HG02885 (cell line): Measurements from ENCODE around the gene RNF121.

Experiments
- ATAC-seq: cut with Tn5 transposase; IDR thresholded peaks from one replicate; pipeline ENCODE4 v1.9.1; 2021; ENCODE audit warnings: mild to moderate bottlenecking; ENCODE audit not compliant: unreplicated experiment, poor library complexity

RNF121 gene

DNA sequence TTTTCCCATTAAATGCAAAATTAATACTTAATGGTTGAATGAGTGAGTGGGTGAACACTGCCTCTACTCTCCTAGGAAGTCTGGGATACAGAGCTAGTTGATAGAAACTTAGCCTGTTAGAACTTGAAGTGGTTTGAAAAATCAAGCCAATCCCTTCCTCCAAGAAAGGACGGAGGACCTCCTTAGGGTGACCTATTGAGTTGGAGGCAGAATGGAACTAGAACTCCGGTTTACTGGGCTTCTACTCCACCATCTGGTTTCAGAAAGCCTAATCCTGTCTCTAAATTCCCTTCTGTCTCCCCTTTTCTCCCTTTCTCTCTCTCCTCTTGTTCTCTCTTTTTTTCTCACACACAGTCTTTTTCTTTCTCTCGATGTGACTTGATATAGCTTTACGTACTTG lies 50.2 kb downstream of the RNF121 start:
- no peak for ATAC-seq

DNA sequence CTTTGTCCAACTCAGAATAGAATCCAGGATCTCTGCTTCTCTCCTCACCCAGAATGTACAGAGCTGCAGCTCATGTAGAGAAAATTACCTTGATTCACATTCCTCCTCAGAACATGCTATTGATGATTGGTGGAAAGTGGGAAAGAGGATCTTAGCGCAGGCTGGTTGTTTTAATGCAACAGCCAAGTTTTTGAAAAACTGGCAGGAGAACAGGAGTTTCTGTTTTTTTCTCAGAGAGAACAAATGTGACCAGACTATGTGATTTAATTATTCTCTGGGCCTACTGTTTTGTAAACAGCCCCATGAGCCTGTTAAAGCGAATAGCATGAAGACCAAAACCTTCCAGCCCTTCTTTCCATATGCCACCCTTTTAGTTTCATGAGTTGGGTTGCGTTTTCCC lies 50.8 kb downstream of the RNF121 start:
- no peak for ATAC-seq

GRCh38 chr11:71986131-71986530 lies 57.3 kb downstream of the RNF121 start:
- no peak for ATAC-seq

DNA sequence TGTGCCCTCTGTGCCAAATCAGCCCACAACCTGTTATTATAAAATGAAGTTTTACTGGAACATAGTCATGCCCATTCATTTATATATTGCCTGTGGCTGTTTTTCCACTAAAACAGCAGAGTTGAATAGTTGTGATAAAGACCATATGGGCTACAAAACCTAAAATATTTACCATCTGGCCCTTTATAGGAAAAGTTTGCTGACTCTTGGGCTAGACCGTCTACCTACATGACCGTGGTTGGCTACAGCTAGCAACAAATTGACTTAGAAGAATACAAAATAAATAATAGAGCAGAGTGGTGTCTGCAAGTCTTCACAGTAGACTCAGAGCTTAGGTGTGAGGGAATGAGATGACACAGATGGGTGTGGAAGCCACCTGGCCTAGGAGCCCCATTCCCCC lies 58.7 kb downstream of the RNF121 start:
- ATAC-seq: no peak

- no peak for ATAC-seq
Measured at GRCh38 chr11:71988050-71988449, 59.2 kb downstream of the RNF121 start.

DNA sequence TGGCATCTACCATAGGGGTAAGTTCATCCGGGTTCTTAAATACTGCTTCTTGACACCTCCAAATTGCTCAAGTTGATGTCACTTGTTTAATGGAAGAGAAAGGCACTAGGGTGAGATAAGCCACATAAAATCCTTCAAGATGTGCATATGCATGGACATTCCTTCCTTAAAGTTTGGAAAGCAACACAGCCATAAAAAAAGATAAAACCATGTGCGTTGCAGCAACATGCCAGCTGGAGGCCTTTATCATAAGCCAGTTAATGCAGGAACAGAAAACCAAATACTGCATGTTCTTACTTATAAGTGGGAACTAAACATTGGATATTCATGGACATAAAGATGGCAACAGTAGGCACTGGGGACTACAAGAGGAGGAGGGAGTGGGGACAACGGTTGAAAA lies 61.9 kb downstream of the RNF121 start:
- no peak for ATAC-seq

GRCh38 chr11:71991494-71991893 lies 62.6 kb downstream of the RNF121 start:
- ATAC-seq: peak; percentile 80

DNA sequence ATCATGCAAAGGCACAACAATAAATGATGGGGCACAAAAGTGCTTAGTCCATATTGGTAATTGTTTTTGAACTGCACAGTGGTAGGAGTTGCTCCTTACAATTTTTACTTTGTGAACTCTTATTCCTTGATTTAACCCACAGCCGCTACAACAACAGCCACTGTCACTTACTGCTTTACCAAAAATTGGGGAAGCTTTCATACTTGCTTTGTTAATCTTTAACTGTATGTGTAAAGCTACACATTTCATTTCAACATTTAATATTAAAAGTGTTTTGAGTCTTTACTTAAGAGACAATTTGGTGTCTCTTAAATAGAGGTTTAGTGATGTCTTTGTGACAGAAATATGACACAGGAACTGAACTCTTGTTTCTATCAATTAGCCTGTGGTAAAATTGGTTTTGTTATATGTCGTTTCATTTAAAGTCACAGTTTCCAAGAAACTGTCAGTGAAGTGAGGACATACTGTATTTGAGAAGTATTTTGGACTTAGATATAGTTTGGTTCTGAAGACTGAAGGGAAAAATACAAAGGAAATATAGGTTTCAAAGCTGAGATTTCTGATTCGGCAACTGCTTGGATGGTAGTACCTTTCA lies 63.4 kb downstream of the RNF121 start:
- ATAC-seq: no peak

- no peak for ATAC-seq
Measured at GRCh38 chr11:71994786-71995185, 65.9 kb downstream of the RNF121 start.

DNA sequence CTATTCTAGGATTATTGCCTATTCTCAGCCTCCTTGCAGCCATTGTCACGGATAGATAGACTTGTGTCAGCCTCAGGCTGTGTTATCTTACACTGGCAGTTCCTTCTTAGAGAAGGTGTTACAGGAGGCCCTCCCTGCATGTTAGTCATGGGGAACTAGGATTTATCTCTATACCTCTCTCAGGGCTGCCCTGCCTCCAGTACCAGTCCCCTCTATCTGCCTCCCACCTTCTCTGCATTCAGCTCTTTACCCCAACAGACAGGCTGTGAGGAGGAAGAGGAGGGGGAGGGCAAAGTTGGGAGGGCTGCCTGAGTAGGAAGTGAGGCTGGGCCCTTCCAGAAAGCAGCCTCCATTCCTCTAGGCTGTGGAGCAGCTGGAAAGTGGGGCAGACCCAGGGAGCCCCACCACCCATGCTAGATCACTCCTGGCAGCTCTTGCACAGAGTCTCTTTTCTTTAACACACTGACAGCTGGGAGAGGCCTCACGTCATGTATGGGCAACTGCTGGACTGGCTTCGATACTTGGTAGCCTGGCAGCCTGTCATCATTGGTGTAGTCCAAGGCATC lies 67.0 kb downstream of the RNF121 start:
- ATAC-seq: no peak

- no peak for ATAC-seq
Measured at GRCh38 chr11:71996517-71996916, 67.7 kb downstream of the RNF121 start.

DNA sequence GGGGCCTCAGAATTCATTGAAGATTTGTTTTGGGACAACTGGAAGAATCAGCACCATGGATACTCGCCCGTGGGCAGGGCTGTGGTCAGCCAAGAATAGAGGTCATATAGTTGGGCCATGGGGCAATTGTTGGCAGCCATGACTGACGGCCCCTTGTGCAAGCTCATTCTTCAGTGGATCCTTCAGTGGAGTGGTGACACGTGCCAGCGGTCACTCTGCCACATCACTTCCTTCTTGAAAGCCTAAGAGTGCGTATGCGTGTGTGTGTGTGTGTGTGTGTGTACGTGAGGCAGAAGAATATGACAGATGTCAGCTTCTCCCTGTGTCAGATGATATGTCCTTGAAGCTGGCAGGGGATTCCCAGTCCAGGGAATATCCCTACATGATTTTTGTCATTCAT lies 68.1 kb downstream of the RNF121 start:
- ATAC-seq: no peak

DNA sequence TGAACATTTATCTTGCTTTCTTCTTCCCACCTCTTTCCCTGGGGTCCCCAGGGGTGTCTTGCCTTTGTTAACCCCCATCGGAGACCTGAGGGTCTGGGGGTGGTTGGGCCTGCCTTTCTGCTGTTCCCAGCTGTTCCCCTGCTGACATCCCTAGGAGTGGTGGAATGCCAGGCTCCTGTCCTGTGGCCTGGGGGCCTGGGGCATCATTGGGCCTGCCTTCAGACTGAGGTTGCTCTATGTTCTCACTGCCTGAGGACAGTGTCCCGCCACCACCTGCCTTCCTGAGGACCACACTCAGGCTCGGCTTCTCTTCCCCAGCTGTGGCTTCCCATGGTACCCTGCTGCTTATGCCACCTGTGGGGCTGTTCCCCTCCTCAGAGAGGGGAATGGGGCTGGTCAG lies 68.7 kb downstream of the RNF121 start:
- no peak for ATAC-seq

DNA sequence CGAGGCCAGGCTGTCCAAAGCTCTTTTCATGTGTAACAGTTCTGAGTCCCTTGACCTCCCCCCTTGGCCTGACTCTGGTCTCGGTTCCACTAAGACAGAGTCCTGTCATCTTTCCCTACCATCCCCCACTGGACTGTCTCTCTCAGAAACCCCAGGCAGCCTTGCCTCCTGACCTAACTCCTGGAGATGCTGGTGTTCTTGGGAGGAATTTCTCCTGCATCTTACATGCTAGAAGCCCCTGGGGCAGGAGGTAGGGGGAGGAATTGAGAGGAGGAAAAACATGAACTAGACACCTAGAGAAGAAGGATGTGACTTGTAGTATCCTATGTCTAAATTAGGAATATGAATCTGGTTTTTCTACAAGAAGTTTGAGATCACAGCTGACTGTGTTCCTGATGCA lies 69.2 kb downstream of the RNF121 start:
- no peak for ATAC-seq

GRCh38 chr11:71998649-71999310 lies 69.9 kb downstream of the RNF121 start, which contains the start of gene IL18BP:
Gene IL18BP, plus strand, starts transcription at chr11:71998909. Its CDS starts 1,076 bp downstream, at chr11:71999985.
- no peak for ATAC-seq

DNA sequence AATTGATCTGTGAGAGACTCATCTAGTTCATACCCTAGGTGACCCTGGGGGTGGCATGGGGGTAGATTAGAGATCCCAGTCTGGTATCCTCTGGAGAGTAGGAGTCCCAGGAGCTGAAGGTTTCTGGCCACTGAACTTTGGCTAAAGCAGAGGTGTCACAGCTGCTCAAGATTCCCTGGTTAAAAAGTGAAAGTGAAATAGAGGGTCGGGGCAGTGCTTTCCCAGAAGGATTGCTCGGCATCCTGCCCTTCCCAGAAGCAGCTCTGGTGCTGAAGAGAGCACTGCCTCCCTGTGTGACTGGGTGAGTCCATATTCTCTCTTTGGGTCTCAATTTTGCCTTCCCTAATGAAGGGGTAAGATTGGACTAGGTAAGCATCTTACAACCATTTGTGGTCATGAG lies 70.5 kb downstream of the RNF121 start:
- ATAC-seq: no peak

DNA sequence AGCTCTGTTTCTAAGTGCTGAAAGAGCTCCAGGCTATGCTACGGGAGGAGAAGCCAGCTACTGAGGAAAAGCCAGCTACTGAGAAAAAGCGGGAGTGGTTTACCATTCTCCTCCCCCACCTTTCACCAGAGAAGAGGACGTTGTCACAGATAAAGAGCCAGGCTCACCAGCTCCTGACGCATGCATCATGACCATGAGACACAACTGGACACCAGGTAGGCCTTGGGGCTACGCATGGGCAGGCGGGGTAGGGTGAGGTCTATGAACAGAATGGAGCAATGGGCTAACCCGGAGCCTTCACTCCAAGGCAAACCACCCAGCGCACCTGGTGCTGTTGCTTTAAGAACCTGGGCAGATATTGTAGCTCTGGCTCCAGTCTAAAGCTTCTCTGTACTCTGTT lies 71.0 kb downstream of the RNF121 start:
- ATAC-seq: no peak

DNA sequence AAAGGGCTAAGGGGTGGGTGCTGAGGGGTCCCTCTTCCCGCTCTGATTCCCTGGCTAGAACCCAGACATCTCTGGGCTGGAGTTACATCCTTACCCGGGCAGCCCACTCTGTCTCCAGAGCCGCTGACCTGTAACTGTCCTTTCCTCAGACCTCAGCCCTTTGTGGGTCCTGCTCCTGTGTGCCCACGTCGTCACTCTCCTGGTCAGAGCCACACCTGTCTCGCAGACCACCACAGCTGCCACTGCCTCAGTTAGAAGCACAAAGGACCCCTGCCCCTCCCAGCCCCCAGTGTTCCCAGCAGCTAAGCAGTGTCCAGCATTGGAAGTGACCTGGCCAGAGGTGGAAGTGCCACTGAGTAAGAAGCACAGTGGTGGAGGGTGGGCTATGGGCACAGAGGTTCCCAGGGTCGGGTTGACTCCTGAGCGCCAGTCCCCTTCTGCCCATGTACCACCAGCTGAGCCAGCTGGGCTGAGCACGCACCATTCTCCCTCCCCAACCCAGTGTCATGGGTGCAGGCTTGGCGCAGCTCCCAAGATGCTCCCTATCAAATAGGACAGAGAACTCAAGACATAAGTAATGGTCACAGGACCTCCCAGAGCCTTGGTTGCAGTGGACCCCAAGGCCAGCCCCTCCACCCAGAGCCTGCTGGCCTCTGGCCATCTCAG lies 71.5 kb downstream of the RNF121 start:
- no peak for ATAC-seq

DNA sequence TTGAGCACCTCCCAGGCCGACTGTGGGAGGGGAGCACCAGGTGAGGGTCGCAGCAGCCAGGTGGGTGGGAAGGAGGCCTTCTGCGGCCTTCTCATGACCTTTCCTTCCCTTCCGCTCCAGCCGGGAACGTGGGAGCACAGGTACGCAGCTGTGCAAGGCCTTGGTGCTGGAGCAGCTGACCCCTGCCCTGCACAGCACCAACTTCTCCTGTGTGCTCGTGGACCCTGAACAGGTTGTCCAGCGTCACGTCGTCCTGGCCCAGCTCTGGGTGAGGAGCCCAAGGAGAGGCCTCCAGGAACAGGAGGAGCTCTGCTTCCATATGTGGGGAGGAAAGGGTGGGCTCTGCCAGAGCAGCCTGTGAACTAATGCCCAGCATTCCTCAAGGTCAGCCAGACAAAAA lies 72.4 kb downstream of the RNF121 start:
- ATAC-seq: no peak

DNA sequence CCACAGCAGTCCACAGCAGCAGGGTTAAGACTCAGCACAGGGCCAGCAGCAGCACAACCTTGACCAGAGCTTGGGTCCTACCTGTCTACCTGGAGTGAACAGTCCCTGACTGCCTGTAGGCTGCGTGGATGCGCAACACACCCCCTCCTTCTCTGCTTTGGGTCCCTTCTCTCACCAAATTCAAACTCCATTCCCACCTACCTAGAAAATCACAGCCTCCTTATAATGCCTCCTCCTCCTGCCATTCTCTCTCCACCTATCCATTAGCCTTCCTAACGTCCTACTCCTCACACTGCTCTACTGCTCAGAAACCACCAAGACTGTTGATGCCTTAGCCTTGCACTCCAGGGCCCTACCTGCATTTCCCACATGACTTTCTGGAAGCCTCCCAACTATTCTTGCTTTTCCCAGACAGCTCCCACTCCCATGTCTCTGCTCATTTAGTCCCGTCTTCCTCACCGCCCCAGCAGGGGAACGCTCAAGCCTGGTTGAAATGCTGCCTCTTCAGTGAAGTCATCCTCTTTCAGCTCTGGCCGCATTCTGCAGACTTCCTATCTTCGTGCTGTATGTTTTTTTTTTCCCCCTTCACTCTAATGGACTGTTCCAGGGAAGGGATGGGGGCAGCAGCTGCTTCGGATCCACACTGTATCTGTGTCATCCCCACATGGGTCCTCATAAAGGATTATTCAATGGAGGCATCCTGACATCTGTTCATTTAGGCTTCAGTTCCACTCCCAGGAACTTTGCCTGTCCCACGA lies 73.2 kb downstream of the RNF121 start:
- no peak for ATAC-seq
